CD4-positive, alpha-beta T cell (primary cell): Measurements from ENCODE around the gene DTNBP1. TPM values are rescaled to one million over a fixed set of nuclear protein-coding genes. Genes with fewer than 3 reads are reported as not detected.

Experiments
- ATAC-seq: fragments of 200-7000 bp; cut with Tn5 transposase; one replicate; pipeline ENCODE4 v1.10.0; 2022; ENCODE audit warnings: mild to moderate bottlenecking; ENCODE audit not compliant: poor library complexity
- CTCF ChIA-PET: fragments of 350-600 bp; sonication (Branson Sonifier 250); formaldehyde crosslinking; loops from one replicate; lab custom pipeline; 2021; ENCODE audit warnings: antibody characterized with exemption, inconsistent platforms; lab: Charles Lee
- POLR2A ChIA-PET: fragments of 350-600 bp; sonication (Branson Sonifier 250); formaldehyde crosslinking; loops from one replicate; lab custom pipeline; 2021; ENCODE audit warnings: antibody characterized with exemption, inconsistent platforms; lab: Charles Lee
- DNase-seq, 14 experiments: peaks; one replicate each; pipeline ENCODE4 v3.0.0-alpha.2; 2013 to 2020; ENCODE audit warnings: mixed read lengths in 2 of 14
- H3K27ac ChIP-seq, 2 donors: one replicate each; pipeline versions ENCODE4 v1.5.1 to v1.7.0; 2013; ENCODE audit warnings: low read length in 2 of 2, low read depth in 1 of 2, mild to moderate bottlenecking in 1 of 2
- H3K27me3 ChIP-seq, 2 experiments: 1 replicate in 1 of 2; 2 replicates in 1 of 2; pipeline versions ENCODE4 v1.6.1 to v1.7.0; 2013; ENCODE audit warnings: low read length in 2 of 2, control low read depth in 1 of 2, mild to moderate bottlenecking in 1 of 2, moderate library complexity in 1 of 2; ENCODE audit not compliant: insufficient read depth in 2 of 2, control insufficient read depth in 1 of 2
- H3K36me3 ChIP-seq: one replicate; pipeline ENCODE4 v1.6.1; 2013; ENCODE audit warnings: low read length, control low read depth; ENCODE audit not compliant: insufficient read depth
- H3K4me1 ChIP-seq: one replicate; pipeline ENCODE4 v1.6.1; 2013; ENCODE audit warnings: low read length, control low read depth; ENCODE audit not compliant: insufficient read depth
- H3K4me3 ChIP-seq: one replicate; pipeline ENCODE4 v1.5.1; 2013; ENCODE audit warnings: mild to moderate bottlenecking, low read length, moderate library complexity
- H3K9me3 ChIP-seq, 2 experiments: 1 replicate in 1 of 2; 2 replicates in 1 of 2; pipeline versions ENCODE4 v1.6.1 to v1.7.0; 2013; ENCODE audit warnings: low read length in 2 of 2, mild to moderate bottlenecking in 2 of 2, control low read depth in 1 of 2, moderate library complexity in 1 of 2; ENCODE audit not compliant: control insufficient read depth in 1 of 2, insufficient read depth in 1 of 2
- H3K27ac Mint-ChIP-seq: one replicate; pipeline ENCODE4 v1.8.0; 2020; ENCODE audit warnings: mixed read lengths
- H3K27me3 Mint-ChIP-seq: one replicate; pipeline ENCODE4 v1.8.0; 2021; ENCODE audit warnings: mixed read lengths
- H3K36me3 Mint-ChIP-seq: one replicate; pipeline ENCODE4 v1.8.0; 2021; ENCODE audit warnings: low read depth, mixed read lengths
- H3K4me1 Mint-ChIP-seq: one replicate; pipeline ENCODE4 v1.8.0; 2021; ENCODE audit warnings: low read depth, mixed read lengths
- H3K4me3 Mint-ChIP-seq: one replicate; pipeline ENCODE4 v1.8.0; 2020; ENCODE audit warnings: mild to moderate bottlenecking, mixed read lengths
- H3K9me3 Mint-ChIP-seq: one replicate; pipeline ENCODE4 v1.8.0; 2020; ENCODE audit warnings: mixed read lengths
- intact Hi-C, 2 experiments: fragments of 100-400 bp; cut with DNase I in 1 of 2; cut with micrococcal nuclease in 1 of 2; formaldehyde crosslinking; loops; one replicate each; pipeline versions ENCODE4 v1.15.1 to v1.9.0; 2023 to 2025; cut with DNase I, micrococcal nuclease
- total RNA-seq, 174 experiments: library from RNA in 2 of 174; stranded (reverse) in 2 of 174; gene quantifications; one replicate each; pipeline ENCODE4 v1.2.3 and lab custom pipeline; 2021 to 2026
- TF ChIP-seq, protein P1 (sequence below): fragments of 200-600 bp; IDR thresholded peaks from one replicate; pipeline ENCODE4 v1.8.0; 2022; ENCODE audit warnings: antibody characterized with exemption, mild to moderate bottlenecking

Gene DTNBP1
- total RNA-seq, 2 experiments from 2014 or later, result 14.5 to 14.7 TPM

- DNase-seq, result peak in 1 of 14 experiments; percentile 18
- no peak for ATAC-seq
Observed at GRCh38 chr6:15588971-15589634, 73.7 kb downstream of the DTNBP1 start.

GRCh38 chr6:15586503-15586902 lies 76.3 kb downstream of the DTNBP1 start:
- CTCF ChIA-PET, result no interaction called here
- peaks cover 28% of the 10 kb centered on the region for H3K4me1 Mint-ChIP-seq
- no peak overlapping the region for H3K27ac ChIP-seq
- no peak overlapping the region for H3K4me3 Mint-ChIP-seq
- ATAC-seq, result no peak
- no peak for DNase-seq
- POLR2A ChIA-PET, result no interaction called here
- no peaks in the 10 kb centered on the region for H3K4me1 ChIP-seq
- no peaks in the 10 kb centered on the region for H3K9me3 Mint-ChIP-seq
- no peak overlapping the region for H3K4me3 ChIP-seq
- H3K27me3 ChIP-seq, result no peaks in the 10 kb centered on the region
- TF ChIP-seq, protein P1, sequence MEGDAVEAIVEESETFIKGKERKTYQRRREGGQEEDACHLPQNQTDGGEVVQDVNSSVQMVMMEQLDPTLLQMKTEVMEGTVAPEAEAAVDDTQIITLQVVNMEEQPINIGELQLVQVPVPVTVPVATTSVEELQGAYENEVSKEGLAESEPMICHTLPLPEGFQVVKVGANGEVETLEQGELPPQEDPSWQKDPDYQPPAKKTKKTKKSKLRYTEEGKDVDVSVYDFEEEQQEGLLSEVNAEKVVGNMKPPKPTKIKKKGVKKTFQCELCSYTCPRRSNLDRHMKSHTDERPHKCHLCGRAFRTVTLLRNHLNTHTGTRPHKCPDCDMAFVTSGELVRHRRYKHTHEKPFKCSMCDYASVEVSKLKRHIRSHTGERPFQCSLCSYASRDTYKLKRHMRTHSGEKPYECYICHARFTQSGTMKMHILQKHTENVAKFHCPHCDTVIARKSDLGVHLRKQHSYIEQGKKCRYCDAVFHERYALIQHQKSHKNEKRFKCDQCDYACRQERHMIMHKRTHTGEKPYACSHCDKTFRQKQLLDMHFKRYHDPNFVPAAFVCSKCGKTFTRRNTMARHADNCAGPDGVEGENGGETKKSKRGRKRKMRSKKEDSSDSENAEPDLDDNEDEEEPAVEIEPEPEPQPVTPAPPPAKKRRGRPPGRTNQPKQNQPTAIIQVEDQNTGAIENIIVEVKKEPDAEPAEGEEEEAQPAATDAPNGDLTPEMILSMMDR, result no peak
- no peaks in the 10 kb centered on the region for H3K27me3 Mint-ChIP-seq
- H3K36me3 Mint-ChIP-seq, result peaks cover 6% of the 10 kb centered on the region
- H3K27ac Mint-ChIP-seq, result no peak overlapping the region
- H3K36me3 ChIP-seq, result no peaks in the 10 kb centered on the region
- intact Hi-C loops, result no loop called here
- no peaks in the 10 kb centered on the region for H3K9me3 ChIP-seq

More at GRCh38 chr6:15588971-15589634, 73.7 kb downstream of the DTNBP1 start:
- Mint-ChIP-seq H3K27ac (no peak overlapping the region), H3K9me3 (no peaks in the 10 kb centered on the region), H3K36me3 (peaks cover 6% of the 10 kb centered on the region), H3K4me3 (no peak overlapping the region), H3K4me1 (peaks cover 47% of the 10 kb centered on the region), H3K27me3 (no peaks in the 10 kb centered on the region)
- Histone ChIP-seq H3K27ac (no peak overlapping the region), H3K9me3 (no peaks in the 10 kb centered on the region), H3K36me3 (no peaks in the 10 kb centered on the region), H3K4me3 (no peak overlapping the region), H3K27me3 (no peaks in the 10 kb centered on the region), H3K4me1 (no peaks in the 10 kb centered on the region)
- ChIA-PET CTCF (no interaction called here), POLR2A (no interaction called here)
- intact Hi-C loops, result no loop called here
- TF ChIP-seq, protein P1, result no peak

- TF ChIP-seq, protein P1, result no peak
- DNase-seq, result no peak
- H3K27me3 Mint-ChIP-seq, result no peaks in the 10 kb centered on the region
- no peaks in the 10 kb centered on the region for H3K9me3 Mint-ChIP-seq
- peaks cover 28% of the 10 kb centered on the region for H3K4me1 Mint-ChIP-seq
- POLR2A ChIA-PET, result no interaction called here
- intact Hi-C loops, result no loop called here
- CTCF ChIA-PET, result no interaction called here
- no peak overlapping the region for H3K27ac Mint-ChIP-seq
- Histone ChIP-seq H3K4me3 (no peak overlapping the region), H3K36me3 (no peaks in the 10 kb centered on the region), H3K27ac (no peak overlapping the region), H3K9me3 (no peaks in the 10 kb centered on the region), H3K27me3 (no peaks in the 10 kb centered on the region), H3K4me1 (no peaks in the 10 kb centered on the region)
- H3K36me3 Mint-ChIP-seq, result peaks cover 8% of the 10 kb centered on the region
- no peak overlapping the region for H3K4me3 Mint-ChIP-seq
- ATAC-seq, result no peak
Observed at GRCh38 chr6:15585760-15586214, 77.0 kb downstream of the DTNBP1 start.
